DMS53 (cell line): ENCODE results near the gene TBCE.
"Not testable (repeated sequence)": the region's sequence is repeated elsewhere in the genome, so short reads cannot be mapped to it uniquely, and the experiment has no call there.

Experiments
- DNase-seq: peaks from one replicate; lab custom pipeline; 2025; lab: John Stamatoyannopoulos, UW

TBCE gene

DNA sequence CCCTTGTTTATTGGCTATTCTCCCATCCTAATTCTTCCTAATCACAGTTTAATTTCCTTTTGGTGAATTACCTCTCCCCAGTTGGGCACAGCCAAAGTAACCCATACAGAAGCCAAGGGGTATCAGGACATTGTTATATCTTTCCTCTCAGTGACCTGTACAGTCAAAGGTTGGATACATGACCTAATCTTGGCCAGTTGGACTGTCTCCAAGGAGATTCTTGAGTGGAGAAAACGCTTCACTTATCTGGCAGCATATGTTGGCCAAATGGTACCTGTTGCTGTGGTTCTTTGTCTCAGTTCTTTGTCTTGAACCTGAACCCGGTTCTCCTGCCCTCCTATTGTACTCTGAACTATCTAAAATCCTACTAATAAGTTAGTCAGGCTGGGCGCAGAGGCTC, 15.3 kb upstream of the TBCE start:
- DNase-seq, result no peak

DNA sequence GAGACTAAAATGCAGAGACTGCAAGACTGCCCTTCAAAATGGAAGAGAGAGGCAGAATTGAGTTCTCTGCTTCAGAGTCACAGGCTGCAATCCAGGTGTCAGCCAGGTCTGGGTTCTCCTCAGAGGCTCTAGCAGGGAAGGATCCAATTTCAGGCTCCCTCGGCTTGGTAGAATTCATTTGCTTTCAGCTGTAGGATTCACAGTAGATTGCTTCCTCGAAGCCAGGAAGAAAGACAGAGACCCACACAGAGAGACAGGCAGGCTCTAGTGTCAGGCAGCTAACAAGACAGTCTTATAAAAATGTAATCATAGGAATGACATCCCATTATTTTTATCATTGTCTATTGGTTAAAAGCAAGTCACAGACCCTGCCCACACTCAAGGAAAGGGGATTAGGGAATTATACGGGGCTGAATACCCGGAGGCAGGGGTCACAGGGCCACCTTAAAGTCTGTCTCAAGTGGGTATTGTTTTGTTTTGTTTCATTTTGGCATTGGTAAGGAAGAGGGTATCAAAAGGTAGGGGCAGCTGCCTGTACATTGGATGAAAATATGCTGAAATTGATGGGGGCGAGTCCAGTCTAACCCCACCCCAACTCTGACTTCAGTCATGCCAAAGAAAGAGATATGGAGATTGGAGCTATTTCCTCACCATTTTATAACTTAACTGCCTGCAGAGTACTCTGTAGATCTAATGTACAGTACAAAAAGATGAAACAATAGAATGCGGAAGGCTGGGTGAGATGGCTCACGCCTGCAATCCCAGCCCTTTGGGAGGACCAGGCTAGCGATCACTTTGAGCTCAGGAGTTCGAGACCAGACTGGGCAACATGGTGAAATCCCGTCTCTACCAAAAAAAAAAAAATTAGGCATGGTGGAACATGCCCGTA, 9.5 kb upstream of the TBCE start:
- DNase-seq, result peak; percentile 14

DNA sequence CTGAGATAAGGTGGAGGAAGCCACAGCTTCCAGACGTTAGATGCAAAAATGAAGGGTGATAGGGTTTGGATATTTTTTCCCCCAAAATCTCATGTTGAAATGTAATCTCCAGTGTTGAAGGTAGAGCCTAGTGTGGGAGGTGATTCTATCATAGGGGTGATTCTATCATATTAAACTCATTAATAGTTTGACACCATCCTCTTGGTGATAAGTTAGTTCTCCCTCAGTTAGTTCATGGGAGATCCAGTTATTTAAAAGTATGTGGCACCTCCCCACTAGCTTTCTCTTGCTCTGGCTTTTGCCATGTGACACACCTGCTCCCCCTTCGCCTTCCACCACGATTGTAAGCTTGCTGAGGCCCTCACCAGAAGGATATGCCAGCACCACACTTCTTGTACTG, 8.3 kb upstream of the TBCE start:
- DNase-seq, result no peak

DNA sequence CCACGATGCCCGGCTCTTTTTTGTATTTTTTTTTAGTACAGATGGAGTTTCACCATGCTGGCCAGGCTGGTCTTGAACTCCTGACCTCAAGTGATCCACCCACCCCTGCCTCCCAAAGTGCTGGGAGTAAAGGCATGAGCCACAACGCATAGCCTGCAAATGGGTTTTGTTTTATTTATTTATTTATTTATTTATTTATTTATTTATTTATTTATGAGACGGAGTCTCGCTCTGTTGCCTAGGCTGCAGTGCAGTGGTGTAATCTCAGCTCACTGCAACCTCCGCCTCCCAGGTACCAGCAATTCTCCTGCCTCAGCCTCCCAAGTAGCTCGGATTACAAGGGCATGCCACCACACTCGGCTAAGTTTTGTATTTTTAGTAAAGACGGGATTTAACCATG, 3.0 kb upstream of the TBCE start:
- DNase-seq, result not testable (repeated sequence)

GRCh38 chr1:235366286-235366685, 941 bp upstream of the TBCE start:
- peak; percentile 9 for DNase-seq

DNA sequence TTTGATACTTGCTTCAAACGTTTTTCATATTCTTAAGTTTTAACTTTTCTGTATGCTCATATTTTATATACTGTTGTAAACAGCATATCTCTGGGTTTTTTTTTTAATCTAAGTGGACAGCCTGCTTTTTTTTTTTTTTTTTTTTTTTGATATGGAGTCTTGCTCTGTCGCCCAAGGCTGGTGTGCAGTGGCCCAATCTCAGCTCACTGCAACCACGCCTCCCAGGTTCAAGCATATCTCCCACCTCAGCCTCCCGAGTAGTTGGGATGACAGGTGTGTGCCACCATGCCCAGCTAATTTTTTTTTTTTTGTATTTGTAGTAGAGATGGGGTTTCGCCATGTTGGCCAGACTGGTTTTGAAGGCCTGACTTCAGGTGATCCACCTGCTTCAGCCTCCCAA, 1.2 kb downstream of the TBCE start:
- DNase-seq, result no peak

DNA sequence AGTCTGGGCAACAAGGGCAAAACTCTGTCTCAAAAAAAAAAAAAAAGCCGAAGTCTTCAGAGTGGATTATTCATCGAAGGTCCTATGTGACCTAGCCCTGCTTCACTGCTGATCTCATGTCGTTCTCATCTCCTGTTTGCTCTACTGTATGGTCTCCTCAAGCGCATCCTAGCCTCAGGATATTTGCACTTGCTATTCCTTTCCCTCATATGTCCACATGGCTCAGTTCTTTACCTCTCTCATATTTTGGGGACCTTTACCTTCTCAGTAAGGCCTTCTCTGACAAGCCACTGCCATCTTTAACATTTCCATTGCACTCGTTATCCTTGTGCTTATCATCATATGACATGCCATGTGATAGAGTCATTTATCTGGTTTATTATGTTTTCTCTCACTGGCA, 2.6 kb downstream of the TBCE start:
- DNase-seq, result no peak

DNA sequence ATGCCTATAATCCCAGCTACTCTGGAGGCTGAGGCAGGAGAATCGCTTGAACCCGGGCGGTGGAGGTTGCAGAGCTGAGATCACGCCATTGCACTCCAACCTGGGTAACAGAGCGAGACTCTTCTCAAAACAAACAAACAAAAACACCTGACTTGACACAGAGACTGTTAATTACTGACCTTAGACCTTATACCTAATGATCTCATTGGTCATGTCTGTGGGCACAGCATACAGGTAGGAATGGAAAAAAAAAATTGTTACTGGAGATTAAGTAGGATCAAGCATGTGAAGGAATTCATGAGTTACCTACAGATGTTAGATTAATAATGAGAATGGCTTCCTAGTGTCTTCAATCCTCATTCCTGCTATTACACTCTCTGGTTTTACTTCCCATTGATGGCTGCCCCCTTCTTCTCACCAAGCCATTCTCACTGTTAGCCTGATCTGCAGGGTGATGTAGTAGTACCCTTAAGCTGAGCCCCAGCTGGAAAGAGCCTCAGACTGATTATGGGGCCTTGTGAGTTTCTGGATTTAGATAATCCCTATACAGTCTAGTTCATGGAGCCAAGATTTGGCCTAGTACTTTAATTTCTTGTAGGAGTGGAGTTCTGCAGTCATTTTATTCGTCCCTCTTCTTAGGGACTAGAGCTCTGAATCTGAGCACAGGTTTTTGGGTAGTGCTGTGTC, 8.8 kb downstream of the TBCE start:
- DNase-seq, result no peak

GRCh38 chr1:235378134-235378735, 11.0 kb downstream of the TBCE start:
- not testable (repeated sequence) for DNase-seq

DNA sequence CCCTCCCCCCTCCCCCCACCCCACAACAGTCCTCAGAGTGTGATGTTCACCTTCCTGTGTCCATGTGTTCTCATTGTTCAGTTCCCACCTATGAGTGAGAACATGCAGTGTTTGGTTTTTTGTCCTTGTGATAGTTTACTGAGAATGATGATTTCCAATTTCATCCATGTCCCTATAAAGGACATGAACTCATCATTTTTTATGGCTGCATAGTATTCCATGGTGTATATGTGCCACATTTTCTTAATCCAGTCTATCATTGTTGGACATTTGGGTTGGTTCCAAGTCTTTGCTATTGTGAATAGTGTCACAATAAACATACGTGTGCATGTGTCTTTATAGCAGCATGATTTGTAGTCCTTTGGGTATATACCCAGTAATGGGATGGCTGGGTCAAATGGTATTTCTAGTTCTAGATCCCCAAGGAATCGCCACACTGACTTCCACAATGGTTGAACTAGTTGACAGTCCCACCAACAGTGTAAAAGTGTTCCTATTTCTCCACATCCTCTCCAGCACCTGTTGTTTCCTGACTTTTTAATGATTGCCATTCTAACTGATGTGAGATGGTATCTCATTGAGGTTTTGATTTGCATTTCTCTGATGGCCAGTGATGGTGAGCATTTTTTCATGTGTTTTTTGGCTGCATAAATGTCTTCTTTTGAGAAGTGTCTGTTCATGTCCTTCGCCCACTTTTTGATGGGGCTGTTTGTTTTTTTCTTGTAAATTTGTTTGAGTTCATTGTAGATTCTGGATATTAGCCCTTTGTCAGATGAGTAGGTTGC, 14.9 kb downstream of the TBCE start:
- DNase-seq, result not testable (repeated sequence)

DNA sequence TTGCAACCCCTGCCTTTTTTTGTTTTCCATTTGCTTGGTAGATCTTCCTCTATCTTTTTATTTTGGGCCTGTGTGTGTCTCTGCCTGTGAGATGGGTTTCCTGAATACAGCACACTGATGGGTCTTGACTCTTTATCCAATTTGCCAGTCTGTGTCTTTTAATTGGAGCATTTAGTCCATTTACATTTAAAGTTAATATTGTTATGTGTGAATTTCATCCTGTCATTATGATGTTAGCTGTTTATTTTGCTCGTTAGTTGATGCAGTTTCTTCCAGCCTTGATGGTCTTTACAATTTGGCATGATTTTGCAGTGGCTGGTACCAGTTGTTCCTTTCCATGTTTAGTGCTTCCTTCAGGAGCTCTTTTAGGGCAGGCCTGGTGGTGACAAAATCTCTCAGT, 18.4 kb downstream of the TBCE start:
- DNase-seq, result not testable (repeated sequence)

- DNase-seq, result no peak
Observed at GRCh38 chr1:235391874-235392273, 24.6 kb downstream of the TBCE start.

DNA sequence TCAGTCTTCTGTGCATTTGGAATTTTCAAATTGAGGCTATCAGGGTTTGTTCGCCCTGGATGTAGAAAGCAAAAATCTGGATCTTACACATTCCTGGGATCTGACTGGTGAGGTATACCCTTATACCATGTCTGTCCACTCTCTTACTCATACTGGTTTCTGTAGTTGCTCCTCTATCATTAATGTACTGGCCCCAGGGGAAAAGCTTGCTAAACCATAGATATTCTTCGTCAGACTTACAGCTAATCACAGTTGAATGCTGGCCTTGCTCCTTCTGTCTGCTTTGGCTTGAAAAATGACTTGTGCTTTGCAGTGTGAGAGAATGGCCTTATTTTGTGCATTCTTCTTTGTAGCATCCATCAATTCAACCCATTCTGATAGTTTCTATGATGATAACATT, 30.5 kb downstream of the TBCE start:
- DNase-seq, result no peak

GRCh38 chr1:235399661-235400060, 32.4 kb downstream of the TBCE start:
- DNase-seq, result no peak

DNA sequence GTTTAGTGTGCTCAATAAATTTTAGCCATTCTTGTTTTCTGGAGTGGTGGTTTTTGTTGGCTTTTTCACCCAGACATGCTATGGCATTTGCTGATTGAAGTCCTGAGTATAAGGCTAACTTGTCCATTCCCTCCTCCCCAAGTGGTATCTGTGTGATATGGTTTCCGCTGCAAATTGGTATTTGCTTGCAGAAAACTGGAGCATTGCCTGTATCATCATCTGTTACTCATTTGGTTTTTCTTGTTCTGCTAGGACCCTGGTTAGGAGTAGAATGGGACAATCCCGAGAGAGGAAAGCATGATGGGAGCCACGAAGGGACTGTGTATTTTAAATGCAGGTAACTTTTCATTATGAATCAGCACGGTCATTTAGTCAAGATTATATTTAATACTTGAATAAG, 34.0 kb downstream of the TBCE start:
- DNase-seq, result no peak

- peak; percentile 67 for DNase-seq
Observed at GRCh38 chr1:235402457-235403200, 35.4 kb downstream of the TBCE start.

DNA sequence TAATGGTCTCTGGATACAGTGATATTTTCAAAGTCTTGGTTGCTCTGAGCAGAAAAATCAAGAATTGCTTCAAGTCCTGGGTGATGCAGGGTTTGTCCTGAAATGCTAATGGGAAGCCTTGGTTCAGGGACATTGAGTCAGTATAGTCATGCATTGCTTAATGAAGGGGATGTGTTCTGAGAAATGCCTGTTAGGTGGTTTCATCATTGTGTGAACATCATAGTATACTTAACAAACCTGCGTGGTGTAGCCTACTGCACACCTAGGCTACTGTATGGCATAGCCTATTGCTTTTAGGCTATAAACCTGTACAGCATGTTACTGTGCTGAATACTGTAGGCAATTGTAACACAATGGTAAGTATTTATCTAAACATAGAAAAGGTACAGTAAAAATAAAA, 36.4 kb downstream of the TBCE start:
- no peak for DNase-seq

DNA sequence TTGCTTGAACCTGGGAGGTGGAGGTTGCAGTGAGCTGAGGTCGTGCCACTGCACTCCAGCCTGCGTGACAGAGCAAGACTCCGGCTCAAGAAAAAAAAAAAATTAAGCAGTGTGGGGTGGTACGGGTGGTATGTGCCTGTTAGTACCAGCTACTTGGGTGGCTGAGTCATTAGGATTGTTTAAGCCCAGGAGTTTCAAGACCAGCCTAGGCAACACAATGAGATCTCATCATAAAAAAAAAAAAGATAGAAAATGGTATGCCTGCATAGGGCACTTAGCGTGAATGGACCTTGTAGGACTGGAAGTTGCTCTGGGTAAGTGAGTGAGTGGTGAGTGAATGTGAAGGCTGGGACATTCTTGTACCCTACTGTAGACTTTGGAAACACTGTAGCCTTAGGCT, 37.0 kb downstream of the TBCE start:
- DNase-seq, result no peak

DNA sequence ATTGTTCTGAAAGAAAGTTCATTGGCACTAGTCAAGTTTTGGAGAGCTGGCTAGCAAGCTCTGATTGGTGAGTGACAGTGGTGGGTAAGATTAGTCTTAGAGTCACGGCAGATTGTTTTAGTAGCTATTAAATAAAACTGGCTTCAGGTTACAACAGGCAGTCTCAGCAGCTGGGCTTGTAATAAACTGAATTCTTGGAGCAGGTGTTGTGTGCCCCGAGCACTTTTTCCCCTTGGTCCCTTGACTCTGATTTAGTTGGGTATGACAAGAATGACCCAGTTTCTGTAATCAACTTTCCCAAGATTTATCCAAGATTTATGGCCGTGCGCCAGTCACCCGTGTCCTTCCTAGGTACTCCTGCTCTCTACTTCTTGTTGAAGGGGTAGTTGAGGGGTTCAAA, 40.2 kb downstream of the TBCE start:
- DNase-seq, result no peak

DNA sequence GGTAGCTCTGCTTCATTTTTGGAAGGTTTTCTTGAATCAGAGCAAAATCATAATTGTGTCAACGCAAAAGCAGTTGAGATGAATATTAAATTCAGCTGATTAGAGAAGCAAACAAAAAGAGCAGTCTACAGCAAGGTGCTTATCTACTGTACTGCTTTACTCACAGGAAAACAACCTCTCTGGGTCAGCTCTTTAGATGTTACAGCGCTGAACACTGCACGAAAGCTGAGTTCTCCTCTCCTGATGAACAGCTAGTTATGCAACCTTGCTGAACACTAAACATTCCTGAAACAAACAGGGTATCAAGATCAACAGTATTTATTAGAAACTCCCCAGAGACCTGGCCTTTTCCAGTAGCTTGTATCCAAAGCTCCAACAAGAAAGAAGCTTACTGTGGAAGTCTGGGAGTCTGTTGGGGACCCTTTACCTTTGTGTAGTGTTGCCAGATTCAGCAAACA, 41.3 kb downstream of the TBCE start:
- DNase-seq, result no peak

- no peak for DNase-seq
Observed at GRCh38 chr1:235409042-235409820, 42.0 kb downstream of the TBCE start.
